SW480 (cell line): ENCODE measurements around the gene TRIM50.
"Not testable (repeated sequence)": the region's sequence is repeated elsewhere in the genome, so short reads cannot be mapped to it uniquely, and the experiment has no call there.

Experiments
- DNase-seq: peaks from one replicate; pipeline ENCODE4 v3.0.0-alpha.2; 2016; ENCODE audit warnings: low spot score

Gene TRIM50

GRCh38 chr7:73314271-73314670 lies 13.6 kb downstream of the TRIM50 start:
- no peak for DNase-seq

DNA sequence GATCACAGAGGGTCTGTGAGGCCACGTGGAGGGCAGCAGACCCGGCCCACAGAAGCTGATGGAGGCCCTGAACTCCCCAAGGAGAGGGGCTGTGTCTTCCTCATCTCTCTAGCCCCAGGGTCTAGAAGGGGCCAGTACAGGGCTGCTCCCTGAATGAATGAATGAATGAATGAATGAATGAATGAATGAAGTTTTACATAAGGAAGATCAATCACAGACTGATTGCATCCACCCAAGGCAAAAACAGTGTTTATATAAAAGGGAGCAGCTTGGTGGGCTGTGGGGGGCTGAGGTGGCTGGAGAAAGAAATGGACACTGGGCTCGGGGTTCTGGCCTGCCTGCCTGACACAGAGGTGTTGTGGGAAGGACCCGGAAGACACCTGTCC lies 14.4 kb downstream of the TRIM50 start:
- no peak for DNase-seq

- no peak for DNase-seq
Measured at GRCh38 chr7:73312831-73313520, 14.9 kb downstream of the TRIM50 start.

GRCh38 chr7:73311421-73311820 lies 16.5 kb downstream of the TRIM50 start:
- not testable (repeated sequence) for DNase-seq

- DNase-seq, result peak; percentile 94
Measured at GRCh38 chr7:73308665-73309214, 19.1 kb downstream of the TRIM50 start, which contains the start of gene NSUN5. NSUN5 (minus strand) TSS chr7:73308826; CDS start chr7:73308790, 36 bp downstream.

- DNase-seq, result peak; percentile 28
Measured at GRCh38 chr7:73308074-73308664, 19.7 kb downstream of the TRIM50 start.

DNA sequence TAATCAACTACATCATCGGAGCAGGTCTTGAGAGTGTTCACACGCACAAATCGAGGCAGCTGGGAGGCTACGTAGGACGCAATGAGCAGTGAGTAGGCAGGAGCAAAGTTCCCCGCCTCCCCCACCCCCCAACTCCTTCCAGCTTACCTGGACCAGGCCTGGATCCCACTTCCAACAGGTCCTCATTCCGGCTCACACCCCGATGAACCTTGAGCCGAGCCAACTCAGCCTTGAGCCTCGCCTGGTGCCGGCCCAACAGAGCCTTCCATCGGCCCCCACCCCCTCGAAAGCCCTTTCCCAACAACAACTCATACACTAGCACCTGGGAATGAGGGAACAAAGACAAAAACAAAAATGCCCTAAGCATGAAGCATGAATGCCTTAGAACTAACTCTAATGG lies 20.4 kb downstream of the TRIM50 start:
- DNase-seq, result no peak

- DNase-seq, result not testable (repeated sequence)
Measured at GRCh38 chr7:73304612-73305387, 23.1 kb downstream of the TRIM50 start.

GRCh38 chr7:73304071-73304470 lies 23.8 kb downstream of the TRIM50 start:
- no peak for DNase-seq

- DNase-seq, result no peak
Measured at GRCh38 chr7:73303546-73303945, 24.3 kb downstream of the TRIM50 start.

- DNase-seq, result not testable (repeated sequence)
Measured at GRCh38 chr7:73302846-73303245, 25.0 kb downstream of the TRIM50 start.

DNA sequence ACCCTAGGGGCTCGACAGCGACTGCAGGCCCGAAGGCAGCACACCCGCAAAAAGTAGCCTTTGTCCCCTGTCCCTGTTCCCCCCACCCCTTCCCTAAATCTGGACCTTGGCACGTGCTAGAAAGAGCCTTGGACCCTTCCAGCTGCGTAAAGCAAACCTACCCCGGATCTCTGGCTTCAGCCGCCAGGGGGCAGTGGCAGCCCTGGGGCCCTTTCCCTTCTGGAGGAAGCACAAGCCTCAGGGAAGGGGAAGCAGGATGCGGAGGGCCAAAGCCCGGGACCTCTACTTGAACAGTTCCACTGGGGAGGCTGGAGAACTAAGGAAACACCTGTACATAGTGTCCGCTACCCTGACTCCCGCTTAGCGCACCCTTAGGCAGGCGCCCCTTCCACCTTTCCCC lies 26.8 kb downstream of the TRIM50 start:
- DNase-seq, result not testable (repeated sequence)

- not testable (repeated sequence) for DNase-seq
Measured at GRCh38 chr7:73299812-73300211, 28.1 kb downstream of the TRIM50 start.

DNA sequence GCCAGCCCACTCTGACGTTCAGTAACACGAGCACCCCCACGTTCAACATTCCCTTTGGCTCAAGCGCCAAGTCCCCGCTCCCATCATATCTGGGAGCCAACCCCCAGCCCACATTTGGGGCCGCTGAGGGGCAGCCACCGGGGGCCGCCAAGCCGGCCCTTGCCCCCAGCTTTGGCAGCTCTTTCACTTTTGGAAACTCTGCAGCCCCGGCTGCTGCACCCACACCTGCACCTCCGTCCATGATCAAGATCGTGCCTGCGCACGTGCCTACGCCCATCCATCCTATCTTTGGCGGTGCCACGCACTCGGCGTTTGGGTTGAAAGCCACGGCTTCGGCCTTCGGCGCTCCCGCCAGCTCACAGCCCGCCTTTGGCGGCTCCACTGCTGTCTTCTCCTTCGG lies 30.2 kb downstream of the TRIM50 start:
- DNase-seq, result not testable (repeated sequence)

DNA sequence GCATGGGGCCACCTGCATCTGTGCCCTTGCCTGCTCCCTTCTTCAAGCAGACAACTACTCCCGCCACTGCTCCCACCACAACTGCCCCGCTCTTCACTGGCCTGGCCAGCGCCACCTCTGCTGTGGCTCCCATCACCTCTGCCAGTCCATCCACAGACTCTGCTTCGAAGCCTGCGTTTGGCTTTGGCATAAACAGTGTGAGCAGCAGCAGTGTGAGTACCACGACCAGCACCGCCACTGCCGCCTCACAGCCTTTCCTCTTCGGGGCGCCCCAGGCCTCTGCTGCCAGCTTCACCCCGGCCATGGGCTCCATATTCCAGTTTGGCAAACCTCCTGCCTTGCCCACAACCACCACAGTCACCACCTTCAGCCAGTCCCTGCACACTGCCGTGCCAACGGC lies 30.6 kb downstream of the TRIM50 start:
- not testable (repeated sequence) for DNase-seq

- DNase-seq, result not testable (repeated sequence)
Measured at GRCh38 chr7:73277210-73277609, 50.7 kb downstream of the TRIM50 start.

DNA sequence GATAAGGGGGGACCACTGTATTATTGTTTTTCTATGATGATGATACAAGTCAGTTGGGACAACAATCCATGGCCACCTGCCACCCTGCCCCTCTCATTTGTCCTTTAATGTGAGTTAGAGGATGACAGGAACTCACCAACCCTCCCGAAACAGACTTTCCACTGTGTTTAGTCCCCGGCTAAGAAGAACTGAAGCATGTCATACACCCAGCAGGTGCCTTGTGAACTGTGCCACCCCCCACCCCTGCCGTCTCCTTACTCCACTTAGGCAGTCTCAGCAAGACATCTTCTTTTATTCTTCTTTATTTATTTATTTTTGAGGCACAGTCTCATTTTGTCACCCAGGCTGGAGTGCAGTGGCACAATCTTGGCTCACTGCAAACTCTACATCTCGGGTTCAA lies 60.1 kb downstream of the TRIM50 start:
- DNase-seq, result not testable (repeated sequence)

GRCh38 chr7:73266719-73267368 lies 61.0 kb downstream of the TRIM50 start:
- DNase-seq, result not testable (repeated sequence)
